K562 (cell line): ENCODE measurements around the gene GSG1L2. TPM values are rescaled to one million over a fixed set of nuclear protein-coding genes. Genes with fewer than 3 reads are reported as not detected.

Experiments
- ATAC-seq: fragments of 200-7000 bp; cut with Tn5 transposase; 3 replicates; pipeline ENCODE4 v1.9.1; 2020; ENCODE audit warnings: moderate library complexity
- BruUV-seq: library from RNA; stranded (reverse); fragments of 400-500 nt; replicated peaks from 2 replicates; lab custom pipeline; 2021; lab: Mats Ljungman, UMichigan
- CTCF ChIA-PET: fragments of 300-600 bp; formaldehyde crosslinking; extraction: SDS; loops from one replicate; lab custom pipeline; 2021; ENCODE audit warnings: low intra/inter-chr PET ratio; lab: Yijun Ruan, JAX
- POLR2A ChIA-PET: fragments of 300-600, 350-650 bp; sonication (Branson Sonifier 250); formaldehyde crosslinking; extraction: SDS; loops from one replicate; lab custom pipeline; 2021; ENCODE audit warnings: antibody characterized with exemption, inconsistent platforms; lab: Yijun Ruan, JAX
- DNase-seq, 4 experiments: peaks; one replicate each; pipeline versions ENCODE4 v3.0.0 to v3.0.0-alpha.2; 2011 to 2018; ENCODE audit warnings: low spot score in 3 of 4, mixed read lengths in 3 of 4; ENCODE audit errors: extremely low read depth in 1 of 4
- FAIRE-seq: peaks from 2 replicates; lab custom pipeline; 2011; peaks lifted over from hg19 to GRCh38; lab: Jason Lieb, UNC
- H2AFZ ChIP-seq: 2 replicates; pipeline ENCODE4 v1.6.0; 2011; ENCODE audit warnings: low read depth, low read length, control low read depth, inconsistent platforms
- H3K27ac ChIP-seq: fragments of 200-600 bp; 3 replicates; pipeline ENCODE4 v1.8.0; 2011; ENCODE audit warnings: low read depth, mild to moderate bottlenecking, control low read depth, inconsistent platforms, low read length, moderate library complexity, mixed read lengths; ENCODE audit errors: extremely low read depth
- H3K27me3 ChIP-seq, 2 experiments: fragments of 300-600 bp in 1 of 2; 2 replicates in 1 of 2; 3 replicates in 1 of 2; pipeline versions ENCODE4 v1.6.0 to v1.8.0; 2011; ENCODE audit warnings: inconsistent platforms in 2 of 2, low read length in 2 of 2, mild to moderate bottlenecking in 1 of 2, mixed read lengths in 1 of 2, moderate library complexity in 1 of 2; ENCODE audit not compliant: control insufficient read depth in 2 of 2, insufficient read depth in 2 of 2
- H3K36me3 ChIP-seq: fragments of 300-600 bp; 3 replicates; pipeline ENCODE4 v1.8.0; 2011; ENCODE audit warnings: mild to moderate bottlenecking, low read length, inconsistent platforms; ENCODE audit not compliant: control insufficient read depth, insufficient read depth
- H3K4me1 ChIP-seq, 2 experiments: fragments of 200-600 bp in 1 of 2; replicated peaks in 1 of 2; 2 replicates in 1 of 2; 3 replicates in 1 of 2; pipeline versions ENCODE4 v1.5.1 to v1.8.0; 2011; ENCODE audit warnings: inconsistent platforms in 2 of 2, low read length in 2 of 2, mild to moderate bottlenecking in 1 of 2, mixed read lengths in 1 of 2, moderate library complexity in 1 of 2; ENCODE audit not compliant: control insufficient read depth in 2 of 2, insufficient read depth in 2 of 2
- H3K4me2 ChIP-seq: 2 replicates; pipeline ENCODE4 v1.6.1; 2011; ENCODE audit warnings: low read length, control low read depth, inconsistent platforms, mixed read lengths; ENCODE audit not compliant: insufficient read depth
- H3K4me3 ChIP-seq: fragments of 200-600 bp; sonication (generic), shearing (Covaris generic); 2 replicates; pipeline ENCODE4 v1.5.1; 2016; ENCODE audit warnings: control low read depth, inconsistent platforms
- H3K79me2 ChIP-seq: fragments of 200-600 bp; 3 replicates; pipeline ENCODE4 v1.8.0; 2011; ENCODE audit warnings: low read length, inconsistent platforms; ENCODE audit not compliant: control insufficient read depth, insufficient read depth
- H3K9ac ChIP-seq, 2 experiments: 2 replicates each; pipeline versions ENCODE4 v1.6.0 to v1.6.1; 2011; ENCODE audit warnings: low read depth in 2 of 2, low read length in 2 of 2, control low read depth in 1 of 2, inconsistent platforms in 1 of 2, mild to moderate bottlenecking in 1 of 2, mixed read lengths in 1 of 2; ENCODE audit not compliant: insufficient read depth in 1 of 2
- H3K9me1 ChIP-seq: one replicate; pipeline ENCODE4 v1.6.0; 2011; ENCODE audit warnings: inconsistent platforms, mild to moderate bottlenecking, low read length, moderate library complexity; ENCODE audit not compliant: control insufficient read depth, insufficient read depth
- H3K9me3 ChIP-seq: replicated peaks from 2 replicates; pipeline ENCODE4 v1.5.1; 2011; ENCODE audit warnings: low read depth, low read length, inconsistent platforms; ENCODE audit not compliant: control insufficient read depth, insufficient read depth
- H4K20me1 ChIP-seq: replicated peaks from 2 replicates; pipeline ENCODE4 v1.6.1; 2011; ENCODE audit warnings: low read length, inconsistent platforms, mixed read lengths; ENCODE audit not compliant: control insufficient read depth, insufficient read depth
- ARID3A ChIP-seq: IDR thresholded peaks from 2 replicates; pipeline ENCODE4 v1.6.1; 2012; ENCODE audit warnings: low read depth, low read length, improper control_type of control experiment, borderline replicate concordance
- BRCA1 ChIP-seq, 2 experiments: fragments of 450-650 bp in 1 of 2; sonication (generic) in 1 of 2; formaldehyde crosslinking in 1 of 2; IDR thresholded peaks; 2 replicates each; pipeline versions ENCODE4 v1.5.0 to v1.6.1; 2017 to 2020; ENCODE audit warnings: mild to moderate bottlenecking in 1 of 2, missing genetic modification reagents in 1 of 2
- CAMTA2 ChIP-seq: fragments of 250-450 bp; sonication (Bioruptor Pico); conservative IDR thresholded peaks from 2 replicates; pipeline ENCODE4 v1.5.1; 2022
- CBX8 ChIP-seq: fragments of 200-600 bp; sonication (generic); IDR thresholded peaks from 2 replicates; pipeline ENCODE4 v1.6.1; 2012; ENCODE audit warnings: borderline replicate concordance, mixed run types, low read depth, mild to moderate bottlenecking, moderate library complexity, mixed read lengths, low read length, control low read depth, inconsistent platforms; ENCODE audit not compliant: poor library complexity, severe bottlenecking; ENCODE audit errors: extremely low read depth
- CREB5 ChIP-seq: fragments of 250-450 bp; sonication (Bioruptor Pico); IDR thresholded peaks from 2 replicates; pipeline ENCODE4 v1.5.0; 2020; ENCODE audit warnings: mild to moderate bottlenecking
- CREM ChIP-seq: IDR thresholded peaks from 2 replicates; pipeline ENCODE4 v1.6.1; 2014; ENCODE audit warnings: antibody characterized with exemption, low read depth
- MED1 ChIP-seq: sonication (generic); formaldehyde crosslinking; IDR thresholded peaks from 2 replicates; pipeline ENCODE4 v1.8.1; 2023; ENCODE audit warnings: missing genetic modification reagents, borderline replicate concordance
- NRF1 ChIP-seq, 2 experiments: fragments of 450-650 bp; IDR thresholded peaks in 1 of 2; conservative IDR thresholded peaks in 1 of 2; 2 replicates each; pipeline ENCODE4 v1.6.1; 2014; ENCODE audit warnings: mild to moderate bottlenecking in 2 of 2
- POU5F1 ChIP-seq: fragments of 150-350 bp; IDR thresholded peaks from 2 replicates; pipeline ENCODE4 v1.6.1; 2014; ENCODE audit warnings: borderline replicate concordance, low read length, low read depth, mild to moderate bottlenecking; ENCODE audit not compliant: partially characterized antibody
- SIX5 ChIP-seq, 2 experiments: IDR thresholded peaks; 2 replicates each; pipeline ENCODE4 v1.6.1; 2011; ENCODE audit warnings: low read length in 2 of 2, borderline replicate concordance in 1 of 2, low read depth in 1 of 2, mild to moderate bottlenecking in 1 of 2, moderate library complexity in 1 of 2; ENCODE audit not compliant: insufficient read depth in 1 of 2
- SNRNP70 ChIP-seq: fragments of 200-400 bp; formaldehyde crosslinking; optimal IDR thresholded peaks from 2 replicates; pipeline ENCODE3; 2017; ENCODE audit warnings: low read depth, low read length
- STAG1 ChIP-seq: sonication (generic); formaldehyde crosslinking; IDR thresholded peaks from 2 replicates; pipeline ENCODE4 v1.5.0; 2020; ENCODE audit warnings: missing genetic modification reagents, borderline replicate concordance
- STAT5B ChIP-seq: fragments of 250-450 bp; sonication (Bioruptor Pico); IDR thresholded peaks from 2 replicates; pipeline ENCODE4 v1.8.0; 2021; ENCODE audit warnings: mild to moderate bottlenecking, inconsistent platforms
- U2AF1 ChIP-seq: fragments of 200-400 bp; formaldehyde crosslinking; optimal IDR thresholded peaks from 2 replicates; pipeline ENCODE3; 2017; ENCODE audit warnings: mild to moderate bottlenecking, low read depth, low read length, moderate library complexity
- ZNF263 ChIP-seq: sonication (generic); formaldehyde crosslinking; IDR thresholded peaks from 2 replicates; pipeline ENCODE4 v1.8.0; 2022; ENCODE audit warnings: mild to moderate bottlenecking, missing genetic modification reagents, borderline replicate concordance
- ZNF639 ChIP-seq, 2 experiments: fragments of 200-800 bp in 1 of 2; sonication (Bioruptor generic) in 1 of 2; sonication (generic) in 1 of 2; formaldehyde crosslinking in 1 of 2; IDR thresholded peaks in 1 of 2; conservative IDR thresholded peaks in 1 of 2; 2 replicates each; pipeline versions ENCODE4 v1.5.0 to v1.6.1; 2016 to 2020; ENCODE audit warnings: missing compliant biosample characterization in 1 of 2, missing genetic modification characterization in 1 of 2, missing genetic modification reagents in 1 of 2
- ZNF830 ChIP-seq: fragments of 250-450 bp; sonication (Bioruptor Pico); IDR thresholded peaks from 2 replicates; pipeline ENCODE4 v1.5.0; 2021; ENCODE audit warnings: mild to moderate bottlenecking
- WGBS: fragments of 100-300 bp; shearing (Covaris generic); methylation state at CpG from one replicate; pipeline ENCODE4 v1.1.6; 2016; ENCODE audit warnings: low coverage, mixed read lengths; ENCODE audit not compliant: insufficient coverage; ENCODE audit errors: missing lambda C conversion rate; 5-methylcytosine and 5-hydroxymethylcytosine counted together
- in situ Hi-C: fragments of 300-500 bp; cut with MboI; formaldehyde crosslinking; loops from 4 replicates; pipeline ENCODE4 v1.15.0; 2018; ENCODE audit warnings: inconsistent platforms, mixed read lengths
- intact Hi-C: fragments of 100-400 bp; cut with micrococcal nuclease; formaldehyde crosslinking; loops from 2 replicates; pipeline ENCODE4 v1.14.2; 2022
- polyA plus RNA-seq, 8 experiments: library from polyadenylated mRNA; depleted of rRNA in 4 of 8; stranded (reverse) in 5 of 8; unstranded in 3 of 8; fragments of >200 nt; fragmentation: Nextera tagmentation in 2 of 8; fragmentation: Illumina TruSeq in 1 of 8; extraction: Ambion mirVana in 2 of 8; extraction: Trizol in 1 of 8; gene quantifications; 2 replicates each; pipeline versions ENCODE4 v1.2.1 to v1.2.3, GENCODE V29; 2011 to 2014; ENCODE audit warnings: inconsistent platforms in 1 of 8, missing spikeins in 1 of 8
- total RNA-seq, 7 experiments: library from RNA; depleted of rRNA in 6 of 7; stranded (reverse); fragments of >200 nt in 6 of 7; fragmentation: Illumina TruSeq in 2 of 7; extraction: Trizol in 2 of 7; gene quantifications; 2 replicates each; pipeline versions ENCODE4 v1.2.1 to v1.2.3, GENCODE V29; 2011 to 2021; ENCODE audit warnings: low replicate concordance in 1 of 7

The GSG1L2 gene
- total and polyA plus RNA-seq, 9 of the 15 experiments (the other 6 are each of a cell fraction or from before 2014, with no cell fraction given): not detected

- TF ChIP-seq POU5F1 (no peak), SIX5 (IDR thresholded peaks at IDR 0.05; ENCODE audit: borderline replicate concordance in 1 of 2, insufficient read depth in 1 of 2, low read depth in 1 of 2, low read length in 2 of 2) (no peak), CBX8 (no peak), U2AF1 (no peak), ZNF639 (CRISPR knock-in tag; conservative IDR thresholded peaks at IDR 0.05 in 1 of 2, IDR thresholded peaks at IDR 0.05 in 1 of 2) (no peak)
Measured at GRCh38 chr17:9862220-9862619, 40.3 kb upstream of the GSG1L2 start (continued).

- H3K4me3 ChIP-seq: no peak overlapping the region
- DNase-seq (no peak), FAIRE-seq (no peak), ATAC-seq (no peak)
- H3K9me3 ChIP-seq: no peaks in the 10 kb centered on the region
- intact Hi-C loops: no loop called here
- ChIA-PET POLR2A (no interaction called here), CTCF (no interaction called here)
- H3K4me1 ChIP-seq: no peaks in the 10 kb centered on the region
- H3K27me3 ChIP-seq: no peaks in the 10 kb centered on the region
- H4K20me1 ChIP-seq: no peaks in the 10 kb centered on the region
- 2% methylated on average over 7 of the region's 7 CpGs for WGBS
- BruUV-seq: no TSS peak
- in situ Hi-C loops: no loop called here
- H3K36me3 ChIP-seq: no peaks in the 10 kb centered on the region
- no peak overlapping the region for H3K9ac ChIP-seq
- H3K79me2 ChIP-seq: no peaks in the 10 kb centered on the region
- no peak overlapping the region for H3K4me2 ChIP-seq
- H3K27ac ChIP-seq: no peak overlapping the region
- H2AFZ ChIP-seq: no peak overlapping the region
- no peaks in the 10 kb centered on the region for H3K9me1 ChIP-seq
- no peak for TF ChIP-seq ZNF263 (CRISPR knock-in tag)
- no peak for TF ChIP-seq ZNF830 (CRISPR knock-in tag)
- TF ChIP-seq MED1 (CRISPR knock-in tag): no peak
- TF ChIP-seq BRCA1 (IDR thresholded peaks at IDR 0.05): no peak
- no peak for TF ChIP-seq BRCA1 (CRISPR knock-in tag; IDR thresholded peaks at IDR 0.05)
- no peak for TF ChIP-seq STAT5B
- no peak for TF ChIP-seq SNRNP70
- TF ChIP-seq CREM: no peak
- TF ChIP-seq CREB5 (CRISPR knock-in tag): no peak
- TF ChIP-seq CAMTA2 (CRISPR knock-in tag): no peak
- no peak for TF ChIP-seq ARID3A
- no peak for TF ChIP-seq NRF1 (conservative IDR thresholded peaks at IDR 0.05 in 1 of 2, IDR thresholded peaks at IDR 0.05 in 1 of 2)
- no peak for TF ChIP-seq STAG1 (CRISPR knock-in tag)
Measured at GRCh38 chr17:9860851-9861250, 39.0 kb upstream of the GSG1L2 start.
